Lower leg skin (tissue), 4 donors: Measurements from ENCODE around the gene MROH2A. TPM values are rescaled to one million over a fixed set of nuclear protein-coding genes. Genes with fewer than 3 reads are reported as not detected.

Source experiments
- DNase-seq, 2 donors: peaks; one replicate each; pipeline ENCODE4 v3.0.0-alpha.2; 2019; ENCODE audit warnings: low spot score in 2 of 2
- H3K4me3 ChIP-seq: fragments of 200-600 bp; sonication (generic); 2 replicates; pipeline ENCODE4 v1.5.1; 2017; ENCODE audit warnings: mild to moderate bottlenecking, low read depth; ENCODE audit not compliant: poor library complexity, severe bottlenecking
- CTCF ChIP-seq, 3 donors: fragments of 450-650 bp; IDR thresholded peaks; one replicate each; pipeline ENCODE4 v1.5.1; 2016; ENCODE audit warnings: antibody characterized with exemption in 3 of 3, mild to moderate bottlenecking in 3 of 3, moderate library complexity in 2 of 3
- POLR2A ChIP-seq, 2 donors: fragments of 450-650 bp; IDR thresholded peaks; one replicate each; pipeline ENCODE4 v1.6.1; 2016 to 2017; ENCODE audit warnings: antibody characterized with exemption in 2 of 2, mild to moderate bottlenecking in 1 of 2, moderate library complexity in 1 of 2
- WGBS, 2 donors: methylation state at CpG; one replicate each; pipeline ENCODE4 v1.1.5; 2018; 5-methylcytosine and 5-hydroxymethylcytosine counted together
- intact Hi-C: fragments of 100-400 bp; cut with DNase I; formaldehyde crosslinking; loops from one replicate; pipeline ENCODE4 v1.15.0; 2023; ENCODE audit warnings: low total_unique reads
- total RNA-seq, 4 donors: library from RNA; depleted of rRNA; stranded (reverse); fragments of >200 nt; gene quantifications; one replicate each; pipeline ENCODE4 v1.1.0, GENCODE V29; 2016

Gene MROH2A
- total RNA-seq, 4 donors from 2014 or later = 0.26 to 0.61 TPM; not detected in 2

- TF ChIP-seq POLR2A (IDR thresholded peaks at IDR 0.05) (no peak), CTCF (IDR thresholded peaks at IDR 0.05) (no peak)
- DNase-seq = no peak
- H3K4me3 ChIP-seq = no peak overlapping the region
- intact Hi-C loops = no loop called here
- 66 to 69% methylated on average over 5 of the region's 5 CpGs for WGBS, 2 donors
Observed at GRCh38 chr2:233772583-233772982, 5.5 kb upstream of the MROH2A start.

- 90 to 92% methylated on average over 5 of the region's 5 CpGs for WGBS, 2 donors
- DNase-seq = no peak
- no peak for TF ChIP-seq CTCF (IDR thresholded peaks at IDR 0.05)
- no peak for TF ChIP-seq POLR2A (IDR thresholded peaks at IDR 0.05)
- no peak overlapping the region for H3K4me3 ChIP-seq
- intact Hi-C loops = no loop called here
Observed at GRCh38 chr2:233773854-233774253, 4.3 kb upstream of the MROH2A start.

GRCh38 chr2:233775414-233775813 is 2.7 kb upstream of the MROH2A start:
- no peak for DNase-seq
- TF ChIP-seq CTCF (IDR thresholded peaks at IDR 0.05) (no peak), POLR2A (IDR thresholded peaks at IDR 0.05) (no peak)
- H3K4me3 ChIP-seq = no peak overlapping the region
- intact Hi-C loops = no loop called here
- WGBS, 2 donors = 87 to 93% methylated on average over 6 of the region's 6 CpGs

GRCh38 chr2:233779722-233780121 is 1.6 kb downstream of the MROH2A start:
- 84 to 89% methylated on average over 4 of the region's 4 CpGs for WGBS, 2 donors
- no peak overlapping the region for H3K4me3 ChIP-seq
- no peak for TF ChIP-seq POLR2A (IDR thresholded peaks at IDR 0.05)
- TF ChIP-seq CTCF (IDR thresholded peaks at IDR 0.05) = no peak
- intact Hi-C loops = loop anchor here (10.0 kb wide), 1 partner anchor 1525 kb away; no protein-coding TSS in a partner anchor
- no peak for DNase-seq

- DNase-seq = no peak
- intact Hi-C loops = loop anchor here (10.0 kb wide), 1 partner anchor 1524 kb away; no protein-coding TSS in a partner anchor
- TF ChIP-seq POLR2A (IDR thresholded peaks at IDR 0.05) (no peak), CTCF (IDR thresholded peaks at IDR 0.05) (no peak)
- 83 to 85% methylated on average over 4 of the region's 4 CpGs for WGBS, 2 donors
- H3K4me3 ChIP-seq = no peak overlapping the region
Observed at GRCh38 chr2:233780771-233781170, 2.6 kb downstream of the MROH2A start.

GRCh38 chr2:233789554-233789953 is 11.4 kb downstream of the MROH2A start:
- TF ChIP-seq CTCF (IDR thresholded peaks at IDR 0.05) = no peak
- no peak for TF ChIP-seq POLR2A (IDR thresholded peaks at IDR 0.05)
- no peak for DNase-seq
- WGBS, 2 donors = 83 to 90% methylated on average over 6 to 7 of the region's 7 CpGs
- H3K4me3 ChIP-seq = no peak overlapping the region
- intact Hi-C loops = loop anchor here (10.0 kb wide), 1 partner anchor 1515 kb away; no protein-coding TSS in a partner anchor
